IPS DF 4.7 (cell line): ENCODE measurements around the gene LYSMD3.
A peak's percentile ranks its signal among the peaks of the same experiment; 100 is the strongest.
"Not testable (repeated sequence)": the region's sequence is repeated elsewhere in the genome, so short reads cannot be mapped to it uniquely, and the experiment has no call there.

Source experiments
- DNase-seq: peaks from one replicate; pipeline ENCODE4 v3.0.0-alpha.2; 2013; ENCODE audit warnings: low spot score; ENCODE audit errors: extremely low read depth

Gene LYSMD3

DNA sequence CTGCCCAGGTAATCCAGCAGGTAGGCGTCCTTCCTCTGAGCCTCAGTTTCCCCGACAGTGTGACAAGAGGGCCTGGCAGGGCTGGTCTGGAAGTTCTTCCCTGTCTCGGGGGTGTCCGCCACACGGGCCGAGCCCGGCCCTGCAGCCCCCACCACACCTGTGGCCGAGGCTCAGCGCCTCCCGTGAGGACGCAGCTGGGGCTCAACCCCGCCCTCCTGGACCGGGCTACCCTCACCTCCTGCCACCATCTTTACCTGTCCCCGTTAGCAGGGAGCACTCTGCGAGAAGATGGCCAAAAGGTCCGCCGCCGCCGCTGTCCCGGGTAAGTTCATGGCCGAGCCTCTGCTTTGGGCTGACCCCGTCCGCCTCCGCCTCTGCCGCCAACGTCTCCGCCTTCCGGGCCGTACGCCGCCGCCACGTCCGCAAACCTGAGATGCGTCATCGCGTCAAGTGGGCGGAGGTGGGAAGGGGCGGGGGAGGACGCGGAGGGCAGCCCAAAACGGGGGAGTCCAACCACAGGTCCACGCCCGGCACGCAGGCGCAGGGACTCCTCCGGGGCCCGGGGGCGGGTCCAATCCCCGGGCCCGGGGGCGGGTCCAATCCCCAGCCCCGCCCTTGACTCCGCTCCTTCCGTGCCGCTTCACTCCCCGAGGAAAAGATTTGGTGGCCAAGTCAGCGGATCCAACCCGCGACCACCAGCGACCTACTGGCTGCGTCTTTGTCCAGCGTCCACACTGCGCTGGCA, at the start of gene LYSMD3:
Gene LYSMD3, minus strand, starts transcription at position 391 of the 745 bp plus-strand sequence. CDS start 4,295 bp downstream, outside the sequence.
- DNase-seq: peak; percentile 82

DNA sequence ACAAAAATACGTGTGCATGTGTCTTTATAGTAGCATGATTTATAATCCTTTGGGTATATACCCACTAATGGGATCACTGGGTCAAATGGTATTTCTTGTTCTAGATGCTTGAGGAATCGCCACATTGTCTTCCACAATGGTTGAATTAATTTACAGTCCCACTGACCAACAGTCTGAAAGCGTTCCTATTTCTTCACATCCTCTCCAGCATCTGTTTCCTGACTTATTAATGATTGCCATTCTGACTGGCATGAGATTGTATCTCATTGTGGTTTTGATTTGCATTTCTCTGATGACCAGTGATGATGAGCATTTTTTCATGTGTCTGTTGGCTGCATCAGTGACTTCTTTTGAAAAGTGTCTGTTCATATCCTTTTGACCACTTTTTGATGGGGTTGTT, 47.2 kb upstream of the LYSMD3 start:
- DNase-seq: not testable (repeated sequence)

DNA sequence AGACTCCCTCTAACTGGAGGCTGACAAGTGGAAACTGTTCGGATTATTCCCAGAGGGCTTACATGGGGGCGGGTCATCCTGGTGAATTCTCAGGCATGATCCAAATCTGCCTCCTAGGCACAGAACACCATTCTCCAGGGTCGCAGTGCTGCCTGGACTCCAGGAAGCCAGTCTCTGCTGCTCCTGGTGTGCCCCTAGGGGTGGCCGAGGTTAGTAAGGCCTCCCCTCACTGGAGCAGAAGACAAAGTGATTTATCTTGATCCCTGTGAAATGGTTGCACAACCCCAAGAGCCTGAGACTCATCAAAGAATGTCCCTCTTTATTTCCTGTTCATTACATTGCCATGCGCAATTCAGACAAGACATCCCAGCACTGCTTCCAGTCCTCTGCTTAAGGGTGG, 46.3 kb upstream of the LYSMD3 start:
- DNase-seq: no peak

DNA sequence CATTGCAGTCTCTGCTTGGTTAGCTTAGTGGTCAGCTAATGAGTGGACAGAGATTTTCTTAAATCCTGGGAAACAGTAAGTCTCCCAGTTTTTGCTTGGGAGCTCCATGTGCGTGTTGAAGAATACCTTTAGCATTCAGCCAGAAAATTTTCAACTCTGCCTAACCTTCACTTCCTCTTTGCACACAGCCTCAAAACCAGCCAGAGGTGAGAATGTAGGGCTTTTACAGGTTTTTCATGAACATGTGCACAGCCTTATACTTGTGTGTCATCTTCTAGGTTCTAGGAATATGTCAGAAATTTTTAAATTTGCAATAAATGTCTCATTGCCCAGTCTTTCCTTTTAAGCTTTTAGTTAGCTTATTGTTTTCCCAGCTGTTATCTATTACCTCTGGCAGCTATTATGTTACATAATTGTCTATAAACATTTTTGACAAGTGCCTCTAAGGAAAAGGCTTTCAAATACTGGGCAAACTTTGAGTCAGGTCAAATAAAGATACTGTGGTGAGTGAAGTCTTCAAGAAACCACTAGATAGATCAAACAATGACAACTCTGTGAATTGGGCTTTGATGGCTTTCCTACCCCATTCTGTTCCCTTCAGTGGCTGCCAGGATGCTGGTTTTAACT, 41.9 kb upstream of the LYSMD3 start:
- no peak for DNase-seq

DNA sequence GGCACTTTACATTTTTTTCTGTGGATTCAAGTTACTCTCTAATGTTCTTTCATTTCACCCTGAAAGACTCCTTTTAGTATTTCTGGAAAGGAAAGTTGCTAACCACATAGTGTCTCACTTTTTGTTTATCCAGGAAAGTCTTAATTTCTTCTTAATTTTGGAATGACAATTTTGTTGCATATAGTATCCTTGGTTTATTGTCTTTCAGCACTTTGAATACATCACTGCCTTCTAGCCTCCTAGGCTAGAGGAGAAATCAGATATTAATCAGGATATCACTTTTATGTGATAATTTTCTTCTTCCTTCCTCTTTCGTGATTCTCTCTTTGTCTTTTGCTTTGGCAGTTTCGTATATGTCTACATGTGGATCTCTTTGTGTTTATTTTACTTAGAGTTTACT, 40.6 kb upstream of the LYSMD3 start:
- no peak for DNase-seq

DNA sequence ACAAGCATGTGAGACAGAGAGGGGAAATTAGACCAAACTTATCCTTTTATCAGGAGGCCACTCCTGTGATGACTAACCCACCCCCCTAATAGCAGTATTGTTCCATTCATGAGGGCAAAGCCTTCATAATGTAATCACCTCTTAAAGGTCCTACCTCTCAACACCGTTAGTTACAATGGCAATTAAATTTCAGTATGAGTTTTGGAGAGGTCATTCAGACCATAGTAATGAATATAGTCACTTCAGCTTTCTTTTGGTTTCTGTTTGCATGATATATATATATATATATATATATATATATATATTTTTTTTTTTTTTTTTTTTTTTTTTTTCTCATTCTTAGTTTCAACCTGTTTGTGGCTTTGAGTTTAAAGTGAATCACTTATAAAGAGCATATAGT, 39.7 kb upstream of the LYSMD3 start:
- no peak for DNase-seq

DNA sequence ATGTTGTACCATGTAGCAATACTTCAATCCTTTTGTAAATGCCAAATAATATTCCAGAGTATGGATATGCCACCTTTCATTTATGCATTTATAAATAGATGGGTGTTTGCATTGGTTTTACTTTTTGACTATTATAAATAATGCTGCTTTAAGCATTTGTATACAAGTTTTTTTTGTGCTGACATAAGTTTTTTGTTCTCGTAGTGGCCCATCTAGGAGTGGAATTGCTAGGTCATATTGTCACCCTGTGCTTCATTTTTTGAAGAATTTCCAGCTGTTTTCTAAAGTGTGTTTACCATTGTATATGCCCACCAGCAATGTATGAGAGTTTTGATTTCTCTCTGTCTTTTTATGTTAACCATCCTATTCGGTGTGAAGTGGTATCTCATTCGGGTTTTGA, 36.1 kb upstream of the LYSMD3 start:
- DNase-seq: no peak

DNA sequence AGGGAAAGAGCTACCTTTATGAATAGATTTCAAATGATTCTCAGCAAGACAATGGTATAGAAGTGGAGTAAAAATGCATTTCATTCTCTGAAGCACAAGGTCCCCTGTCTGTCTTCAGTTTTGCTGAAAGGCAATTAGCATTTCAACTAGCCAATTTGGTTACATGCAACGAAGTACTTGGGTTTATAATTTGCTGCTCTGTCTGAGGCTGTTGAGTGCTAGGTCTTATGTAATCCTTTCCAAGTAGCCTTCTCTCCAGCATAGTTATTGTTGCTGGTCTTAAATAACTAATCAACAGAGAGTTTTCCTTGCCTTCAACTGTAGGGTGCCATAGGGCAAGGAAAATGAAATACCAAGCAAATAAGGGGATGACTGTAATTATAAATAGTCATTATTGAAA, 33.7 kb upstream of the LYSMD3 start:
- DNase-seq: no peak

DNA sequence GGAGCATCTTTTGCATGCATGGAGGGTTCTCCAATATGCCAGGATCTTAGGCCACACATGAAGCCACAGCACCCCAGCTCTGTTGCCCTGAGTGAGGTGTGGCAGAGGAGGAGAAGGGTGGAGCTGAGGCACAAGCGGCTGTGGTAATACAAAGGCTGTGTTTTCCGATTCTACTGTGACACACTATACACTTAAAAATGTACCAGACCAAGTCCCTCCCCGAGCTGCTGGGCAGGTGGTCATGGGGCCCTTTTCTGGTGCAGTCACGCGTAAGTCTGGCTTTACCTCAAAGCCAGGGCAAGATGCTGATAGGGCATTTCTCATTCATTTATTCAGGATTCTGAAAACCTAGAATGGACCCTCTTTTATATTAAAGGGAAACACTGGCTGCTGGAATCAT, 33.0 kb upstream of the LYSMD3 start:
- DNase-seq: no peak

DNA sequence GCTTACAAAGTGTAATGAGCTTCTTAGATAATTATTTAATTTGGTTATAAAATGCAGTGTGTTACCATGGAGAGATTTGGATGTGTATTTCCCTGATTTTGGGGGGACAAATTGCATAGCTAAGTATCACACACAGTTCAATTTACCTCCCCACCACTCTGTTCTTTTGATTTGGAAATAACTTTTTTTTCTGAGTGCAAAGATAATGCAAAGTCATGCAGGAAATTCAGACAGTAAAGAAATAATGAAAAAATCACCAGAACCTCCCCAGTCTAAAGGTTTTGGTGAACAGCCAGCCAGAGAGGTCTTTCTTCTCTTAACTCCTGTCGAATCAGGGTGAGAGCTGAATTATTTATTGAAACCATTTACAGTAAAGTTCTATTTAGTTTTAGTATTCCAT, 32.4 kb upstream of the LYSMD3 start:
- DNase-seq: no peak

DNA sequence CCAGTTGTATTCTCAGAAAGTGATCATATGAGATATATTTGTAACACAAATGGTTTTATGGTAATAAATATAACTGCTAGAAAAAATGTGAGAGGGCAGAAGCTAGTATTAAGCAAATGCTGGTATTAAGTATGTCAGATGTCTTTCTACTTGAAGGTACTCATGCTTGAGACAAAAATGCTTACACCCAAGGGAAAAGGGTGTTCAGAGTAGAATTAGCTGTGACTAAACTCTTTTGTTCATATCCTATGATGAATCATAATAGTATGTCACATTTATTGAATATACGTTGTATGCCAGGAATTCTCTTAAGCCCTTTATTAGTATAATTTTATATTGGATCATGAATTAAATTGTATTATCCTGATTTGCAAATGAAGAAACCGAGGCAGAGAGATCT, 31.4 kb upstream of the LYSMD3 start:
- no peak for DNase-seq

DNA sequence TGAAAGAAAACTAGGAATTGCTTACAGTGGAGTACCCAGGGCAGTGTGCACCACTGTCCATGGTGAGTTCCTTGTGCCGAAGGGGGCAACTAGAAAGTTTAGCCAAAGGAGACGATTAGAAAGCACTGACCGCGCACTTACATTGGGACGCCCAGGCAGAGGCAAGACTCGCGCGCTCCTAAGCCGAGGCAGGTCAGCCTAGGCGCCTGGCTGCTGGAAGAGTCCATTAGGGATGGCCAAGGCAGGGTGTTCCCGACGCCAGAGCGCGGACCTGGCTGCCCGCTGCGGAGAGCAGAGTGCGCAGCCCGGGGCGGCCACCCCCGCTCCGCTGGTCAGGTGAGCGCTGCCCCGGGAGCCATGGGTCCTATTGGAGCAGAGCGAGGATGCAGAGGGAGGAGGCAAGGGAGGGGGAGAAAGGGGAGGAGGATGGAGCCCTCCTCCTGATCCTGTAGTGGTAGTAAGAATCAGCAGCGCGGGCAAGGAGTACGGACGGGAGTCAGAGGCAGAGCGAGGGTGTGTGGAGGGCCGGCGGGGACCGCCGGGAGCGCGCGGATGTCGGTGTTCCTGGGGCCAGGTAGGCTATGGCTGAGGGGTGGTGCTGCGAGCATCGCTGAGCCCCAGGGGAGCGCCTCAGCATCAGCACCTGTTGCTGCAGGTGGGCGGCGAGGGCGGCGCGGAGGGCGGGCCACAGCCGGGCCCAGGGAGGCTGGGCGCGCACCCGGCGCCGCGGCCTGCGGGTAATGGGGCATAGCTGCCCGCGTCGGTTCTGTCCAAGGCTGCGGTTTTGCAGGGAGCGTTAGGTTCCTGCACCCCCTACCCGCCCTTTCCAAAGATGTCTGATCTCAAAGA, 29.2 kb upstream of the LYSMD3 start, which contains the start of gene ADGRV1:
Gene ADGRV1, plus strand, starts transcription at position 454 of the 849 bp plus-strand sequence. Its CDS starts 99 bp downstream, at position 553.
- DNase-seq: peak; percentile 98

DNA sequence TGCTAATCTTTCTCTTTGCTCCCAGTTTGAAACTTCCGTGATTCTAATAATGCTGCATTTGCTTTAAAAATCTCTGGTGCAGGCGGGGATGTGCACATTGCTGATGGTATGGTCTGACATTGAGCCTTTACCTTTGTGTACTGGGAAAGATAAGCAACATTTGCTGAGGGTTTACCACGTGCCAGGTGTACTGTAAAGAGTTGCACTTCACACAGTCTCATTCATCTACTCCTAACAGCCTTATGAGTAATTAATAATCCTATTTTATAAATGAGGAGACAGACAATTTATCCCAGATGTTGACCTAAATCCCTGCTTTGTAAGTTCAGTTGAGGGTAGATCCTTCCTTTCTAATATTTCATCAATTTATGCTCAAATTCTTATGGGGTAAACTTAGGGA, 28.5 kb upstream of the LYSMD3 start:
- no peak for DNase-seq

DNA sequence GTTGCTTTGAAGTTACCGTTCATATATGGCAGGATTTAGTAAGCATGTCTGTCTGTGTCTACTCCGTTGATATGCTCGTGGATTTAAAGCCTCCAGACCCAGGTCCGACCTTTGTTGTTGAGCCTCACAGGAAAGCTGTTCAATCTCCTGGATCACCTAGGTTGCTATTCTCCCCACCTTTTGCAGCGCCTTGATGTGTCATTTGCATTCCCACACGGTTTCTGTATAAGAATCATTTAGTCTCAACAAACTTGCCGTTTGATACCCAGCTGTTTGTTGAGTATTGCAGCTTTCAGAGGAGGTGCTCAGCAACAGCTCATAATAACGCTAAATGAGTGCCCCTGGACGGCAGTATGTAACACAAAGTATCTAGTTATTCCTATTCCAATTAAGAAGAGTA, 28.0 kb upstream of the LYSMD3 start:
- no peak for DNase-seq

DNA sequence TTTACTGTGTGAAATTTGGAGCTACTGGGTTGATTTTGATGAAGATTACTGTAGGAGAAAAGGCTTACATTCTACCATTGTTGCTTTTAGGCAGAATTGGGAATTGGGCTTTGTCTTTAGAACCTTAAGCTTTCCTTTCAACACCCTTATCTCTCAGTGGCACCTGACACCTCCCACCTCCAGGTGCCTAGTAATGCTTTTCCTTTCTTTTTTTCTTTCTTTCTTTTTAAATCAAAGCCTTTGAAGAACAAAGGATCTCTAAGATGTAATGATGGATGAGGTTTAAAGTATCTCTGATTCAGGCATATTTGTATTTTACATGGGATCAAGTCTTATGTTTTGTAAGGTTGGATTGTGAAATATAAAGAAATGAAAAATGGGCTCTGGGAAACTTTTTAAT, 26.3 kb upstream of the LYSMD3 start:
- DNase-seq: no peak

DNA sequence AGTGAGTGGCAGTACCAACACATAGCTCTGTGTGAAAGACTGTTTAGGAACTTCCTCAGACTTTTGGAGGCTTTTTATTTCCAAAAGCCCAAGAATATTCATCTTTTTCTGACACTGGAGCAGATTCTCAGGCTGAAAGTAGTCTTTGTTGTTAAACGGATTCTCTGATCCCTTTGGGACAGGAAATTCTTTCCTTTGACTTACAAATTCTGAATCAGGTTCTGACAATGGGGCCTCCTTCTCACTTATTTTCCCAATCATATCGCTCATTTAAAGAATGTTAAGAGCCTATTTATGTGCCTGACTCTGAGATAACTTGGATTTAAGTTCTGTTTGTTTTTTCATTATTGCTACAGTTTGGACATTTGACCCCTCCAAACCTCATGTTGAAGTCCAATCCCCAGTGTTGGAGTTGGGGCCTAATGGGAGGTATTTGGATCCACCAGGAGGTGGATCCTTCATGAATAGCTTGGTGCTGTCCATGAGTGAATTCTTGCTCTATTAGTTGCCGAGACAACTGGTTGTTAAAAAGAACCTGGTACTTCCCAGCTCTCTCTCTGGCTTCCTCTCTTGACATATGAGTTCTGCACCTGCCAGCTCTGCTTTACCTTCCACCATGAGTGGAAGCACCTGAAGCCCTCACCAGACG, 25.1 kb upstream of the LYSMD3 start:
- DNase-seq: no peak

DNA sequence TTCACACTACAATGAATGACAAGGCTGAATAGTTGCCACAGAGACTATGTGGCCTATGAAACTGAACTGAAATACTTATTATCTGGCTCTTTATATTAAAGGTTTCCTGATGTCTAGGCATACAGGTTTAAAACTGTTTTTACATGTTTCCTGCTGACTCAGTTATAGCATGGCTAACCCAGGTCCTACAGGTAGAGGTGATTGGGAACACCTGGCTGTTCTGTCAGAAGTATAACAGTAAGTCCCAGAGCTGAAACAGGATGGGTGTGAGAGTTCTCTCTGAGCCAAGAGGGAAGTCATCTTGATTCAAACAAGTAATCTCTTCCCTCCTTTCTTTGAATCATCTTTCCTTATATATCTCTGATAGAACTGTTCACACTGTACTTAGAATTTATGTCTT, 24.3 kb upstream of the LYSMD3 start:
- no peak for DNase-seq

DNA sequence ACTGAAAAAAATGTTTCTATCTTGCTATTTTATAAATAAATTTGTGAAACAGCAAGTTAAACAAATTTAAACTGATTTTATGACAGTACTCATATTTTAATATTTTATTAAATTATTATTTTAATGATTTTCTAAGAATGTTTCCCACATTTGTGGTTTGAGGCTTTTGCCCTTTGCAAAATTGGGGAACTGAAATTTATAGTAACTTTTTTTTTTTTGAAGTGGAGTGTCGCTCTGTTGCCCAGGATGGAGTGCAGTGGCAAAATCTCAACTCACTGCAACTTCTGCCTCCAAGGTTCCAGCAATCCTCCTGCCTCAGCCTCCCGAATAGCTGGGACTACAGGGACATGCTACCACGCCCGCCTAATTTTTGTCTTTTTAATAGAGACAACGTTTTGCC, 22.0 kb upstream of the LYSMD3 start:
- DNase-seq: no peak

DNA sequence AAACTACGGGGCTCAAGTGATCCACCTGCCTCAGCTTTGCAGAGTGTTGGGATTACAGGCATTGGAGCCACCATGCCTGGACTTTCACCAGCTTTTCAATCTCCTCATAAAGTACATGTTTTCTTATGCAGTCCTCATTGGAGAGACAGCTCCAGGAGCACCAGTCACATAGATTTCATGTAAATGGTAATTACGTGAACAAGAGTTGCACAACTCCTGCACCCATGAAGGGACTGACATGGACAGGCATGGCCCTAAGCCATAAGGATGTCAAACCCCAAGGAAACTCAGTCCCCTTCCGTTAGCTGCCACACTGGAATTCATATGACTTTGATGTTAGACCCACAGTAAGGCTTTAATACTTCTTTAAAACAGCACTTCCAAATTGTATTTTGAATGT, 21.6 kb upstream of the LYSMD3 start:
- DNase-seq: no peak

DNA sequence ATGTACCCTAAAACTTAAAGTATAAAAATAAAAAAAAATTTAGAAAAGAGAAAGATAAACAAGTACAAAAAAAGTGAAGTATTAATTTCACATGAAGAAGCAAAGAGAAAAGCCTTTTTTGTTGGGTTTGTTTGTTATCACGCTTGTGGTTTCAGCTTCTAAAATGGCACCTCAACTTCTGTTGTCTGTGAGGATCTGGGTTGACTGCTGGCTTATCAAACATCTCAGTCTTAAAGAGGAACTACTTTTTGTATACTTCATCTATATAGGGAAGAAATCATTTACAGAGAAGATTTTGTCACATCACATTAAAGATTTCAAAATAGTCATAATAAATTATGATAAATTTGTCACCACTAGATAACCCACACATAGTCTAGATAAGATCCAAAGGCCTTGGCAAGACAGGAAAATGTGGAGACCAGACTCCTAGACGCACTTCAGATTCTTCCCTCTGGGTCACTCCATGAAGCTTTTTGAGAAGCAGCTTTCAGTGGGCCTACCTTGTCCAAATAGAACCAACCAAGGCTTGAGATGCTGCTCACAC, 20.4 kb upstream of the LYSMD3 start:
- no peak for DNase-seq

DNA sequence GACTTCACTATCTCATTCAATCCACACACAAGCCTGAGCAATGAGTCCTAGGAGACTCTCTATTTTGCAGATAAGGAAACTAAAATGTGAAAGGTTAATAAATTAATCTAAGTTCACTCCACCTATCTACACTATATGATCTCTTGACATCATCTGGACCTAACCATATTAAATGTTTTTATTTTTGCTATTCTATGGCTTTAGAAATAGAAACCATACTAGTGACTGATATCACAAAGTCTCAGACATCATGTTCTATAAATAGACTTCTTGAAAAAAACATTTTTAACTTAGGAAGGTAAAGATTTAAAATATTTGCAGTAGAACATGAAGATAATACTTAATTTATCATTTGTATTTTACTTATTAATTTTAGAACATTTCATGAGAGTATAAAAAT, 19.8 kb upstream of the LYSMD3 start:
- no peak for DNase-seq
